GM23338 (cell line): Measurements from ENCODE around the gene ACSBG1. TPM values are rescaled to one million over a fixed set of nuclear protein-coding genes. Genes with fewer than 3 reads are reported as not detected.

Experiments used
- ATAC-seq: fragments of 200-7000 bp; cut with Tn5 transposase; 3 replicates; pipeline ENCODE4 v1.9.1; 2020
- DNase-seq: peaks from one replicate; pipeline ENCODE4 v3.0.0-alpha.2; 2015; ENCODE audit warnings: low spot score
- H2AFZ ChIP-seq: fragments of 200-600 bp; sonication (generic); 2 replicates; pipeline ENCODE4 v1.8.0; 2016; ENCODE audit warnings: antibody characterized with exemption, mild to moderate bottlenecking, moderate library complexity
- H3F3A ChIP-seq: fragments of 200-600 bp; sonication (generic); replicated peaks from 2 replicates; pipeline ENCODE4 v1.8.0; 2017; ENCODE audit warnings: antibody characterized with exemption, mixed run types, low read depth
- H3K27ac ChIP-seq: fragments of 200-600 bp; sonication (generic); 2 replicates; pipeline ENCODE4 v1.6.1; 2016; ENCODE audit warnings: low read depth
- H3K27me3 ChIP-seq: fragments of 200-600 bp; sonication (generic); 2 replicates; pipeline ENCODE4 v1.8.0; 2016; ENCODE audit warnings: mild to moderate bottlenecking, mixed run types, moderate library complexity; ENCODE audit not compliant: insufficient read depth
- H3K36me3 ChIP-seq: fragments of 200-600 bp; sonication (generic); 2 replicates; pipeline ENCODE4 v1.8.0; 2016; ENCODE audit warnings: mild to moderate bottlenecking; ENCODE audit not compliant: insufficient read depth
- H3K4me1 ChIP-seq: fragments of 200-600 bp; sonication (generic); 2 replicates; pipeline ENCODE4 v1.8.0; 2016; ENCODE audit warnings: mild to moderate bottlenecking, moderate library complexity; ENCODE audit not compliant: insufficient read depth
- H3K4me2 ChIP-seq: fragments of 200-600 bp; sonication (generic); 2 replicates; pipeline ENCODE4 v1.7.1; 2017; ENCODE audit warnings: mixed run types
- H3K4me3 ChIP-seq: fragments of 200-600 bp; sonication (generic); 2 replicates; pipeline ENCODE4 v1.6.1; 2016; ENCODE audit warnings: mixed run types
- H3K79me2 ChIP-seq: fragments of 200-600 bp; sonication (generic); replicated peaks from 2 replicates; pipeline ENCODE4 v1.8.0; 2017; ENCODE audit warnings: mild to moderate bottlenecking; ENCODE audit not compliant: insufficient read depth
- H3K9me2 ChIP-seq: fragments of 200-600 bp; sonication (generic); 2 replicates; pipeline ENCODE4 v1.8.0; 2017; ENCODE audit not compliant: insufficient read depth
- H4K20me1 ChIP-seq: fragments of 200-600 bp; sonication (generic); replicated peaks from 2 replicates; pipeline ENCODE4 v1.8.0; 2017; ENCODE audit warnings: mild to moderate bottlenecking; ENCODE audit not compliant: insufficient read depth
- H3K27ac Mint-ChIP-seq: 2 replicates; pipeline ENCODE4 v1.8.0; 2020; ENCODE audit warnings: inconsistent platforms, mild to moderate bottlenecking, moderate library complexity, mixed read lengths
- H3K27me3 Mint-ChIP-seq: 3 replicates; pipeline ENCODE4 v1.8.0; 2022; ENCODE audit warnings: low read depth, mild to moderate bottlenecking, moderate library complexity, mixed read lengths, inconsistent platforms; ENCODE audit not compliant: insufficient read depth, poor library complexity
- H3K36me3 Mint-ChIP-seq: 3 replicates; pipeline ENCODE4 v1.8.0; 2021; ENCODE audit warnings: low read depth, mild to moderate bottlenecking, inconsistent platforms, moderate library complexity, mixed read lengths
- H3K4me1 Mint-ChIP-seq: 3 replicates; pipeline ENCODE4 v1.8.0; 2020; ENCODE audit warnings: mild to moderate bottlenecking, inconsistent platforms, mixed read lengths
- H3K4me3 Mint-ChIP-seq: 3 replicates; pipeline ENCODE4 v1.8.0; 2021; ENCODE audit warnings: moderate library complexity, mild to moderate bottlenecking, inconsistent platforms, mixed read lengths
- H3K9me3 Mint-ChIP-seq: 3 replicates; pipeline ENCODE4 v1.8.0; 2020; ENCODE audit warnings: moderate library complexity, mild to moderate bottlenecking, inconsistent platforms, mixed read lengths
- EZH2phosphoT487 ChIP-seq: fragments of 200-600 bp; sonication (generic); IDR thresholded peaks from one replicate; pipeline ENCODE4 v1.8.1; 2018; ENCODE audit warnings: antibody characterized with exemption; ENCODE audit not compliant: unreplicated experiment
- JUNB ChIP-seq: IDR thresholded peaks from one replicate; pipeline ENCODE4 v1.6.1; 2016; ENCODE audit warnings: antibody characterized with exemption; ENCODE audit not compliant: unreplicated experiment
- REST ChIP-seq: IDR thresholded peaks from one replicate; pipeline ENCODE4 v1.6.1; 2018; ENCODE audit warnings: antibody characterized with exemption; ENCODE audit not compliant: unreplicated experiment
- STAT1 ChIP-seq: IDR thresholded peaks from one replicate; pipeline ENCODE4 v1.6.1; 2016; ENCODE audit warnings: antibody characterized with exemption; ENCODE audit not compliant: unreplicated experiment
- ZNF331 ChIP-seq: fragments of 250-450 bp; sonication (Bioruptor Pico); IDR thresholded peaks from 2 replicates; pipeline ENCODE4 v1.5.0; 2020; ENCODE audit warnings: low read depth, mild to moderate bottlenecking, moderate library complexity
- ZNF462 ChIP-seq: fragments of 250-450 bp; sonication (Bioruptor Pico); IDR thresholded peaks from 2 replicates; pipeline ENCODE4 v1.5.0; 2020; ENCODE audit warnings: mild to moderate bottlenecking, moderate library complexity
- polyA plus RNA-seq: library from polyadenylated mRNA; unstranded; fragments of >200 nt; fragmentation: Nextera tagmentation; extraction: Ambion mirVana; gene quantifications from 2 replicates; pipeline ENCODE4 v1.2.1, GENCODE V29; 2016
- total RNA-seq: library from RNA; depleted of rRNA; stranded (reverse); fragments of >200 nt; shearing (Covaris generic); gene quantifications from 2 replicates; pipeline ENCODE4 v1.2.3, GENCODE V29; 2014

The ACSBG1 gene
- total and polyA plus RNA-seq, 2 experiments from 2014 or later = 1.9 to 10.0 TPM

GRCh38 chr15:78208887-78209645, 25.3 kb downstream of the ACSBG1 start:
- DNase-seq (no peak), ATAC-seq (no peak)
- Histone ChIP-seq H2AFZ (no peak overlapping the region), H3F3A (no peaks in the 10 kb centered on the region), H3K4me2 (no peak overlapping the region), H4K20me1 (no peaks in the 10 kb centered on the region), H3K4me1 (no peaks in the 10 kb centered on the region), H3K27ac (no peak overlapping the region), H3K36me3 (no peaks in the 10 kb centered on the region), H3K9me2 (no peaks in the 10 kb centered on the region), H3K79me2 (no peaks in the 10 kb centered on the region), H3K4me3 (no peak overlapping the region), H3K27me3 (no peaks in the 10 kb centered on the region)
- Mint-ChIP-seq H3K9me3 (no peaks in the 10 kb centered on the region), H3K4me3 (no peak overlapping the region), H3K36me3 (no peaks in the 10 kb centered on the region), H3K27ac (no peak overlapping the region), H3K4me1 (peaks cover 7% of the 10 kb centered on the region), H3K27me3 (peaks cover 16% of the 10 kb centered on the region)
- TF ChIP-seq ZNF462 (CRISPR knock-in tag) = no peak
- TF ChIP-seq EZH2phosphoT487 = no peak

- ATAC-seq (no peak), DNase-seq (no peak)
- Histone ChIP-seq H3K79me2 (no peaks in the 10 kb centered on the region), H3K27ac (no peak overlapping the region), H3K27me3 (no peaks in the 10 kb centered on the region), H4K20me1 (no peaks in the 10 kb centered on the region), H3F3A (no peaks in the 10 kb centered on the region), H2AFZ (no peak overlapping the region), H3K9me2 (no peaks in the 10 kb centered on the region), H3K4me1 (no peaks in the 10 kb centered on the region), H3K4me3 (no peak overlapping the region), H3K4me2 (no peak overlapping the region), H3K36me3 (no peaks in the 10 kb centered on the region)
- no peak overlapping the region for H3K4me3 Mint-ChIP-seq
- H3K36me3 Mint-ChIP-seq = no peaks in the 10 kb centered on the region
- H3K27me3 Mint-ChIP-seq = peaks cover 14% of the 10 kb centered on the region
- H3K27ac Mint-ChIP-seq = no peak overlapping the region
- no peaks in the 10 kb centered on the region for H3K9me3 Mint-ChIP-seq
- H3K4me1 Mint-ChIP-seq = peaks cover 7% of the 10 kb centered on the region
- TF ChIP-seq ZNF331 (CRISPR knock-in tag) = no peak
- TF ChIP-seq JUNB = no peak
- TF ChIP-seq REST = no peak
- no peak for TF ChIP-seq STAT1
Measured at GRCh38 chr15:78208341-78208844, 26.0 kb downstream of the ACSBG1 start.
